Suprapubic skin (tissue), 3 donors: ENCODE measurements around the gene CD300LF.

ENCODE experiments used
- POLR2A ChIP-seq, 2 donors: fragments of 450-650 bp; IDR thresholded peaks; one replicate each; pipeline ENCODE4 v1.6.1; 2017; ENCODE audit warnings: antibody characterized with exemption in 2 of 2, mild to moderate bottlenecking in 2 of 2, moderate library complexity in 2 of 2
- TF ChIP-seq, protein P1 (sequence below), 2 donors: fragments of 200-600 bp in 1 of 2; fragments of 450-650 bp in 1 of 2; sonication (generic) in 1 of 2; IDR thresholded peaks; one replicate each; pipeline ENCODE4 v1.5.1; 2016 to 2019; ENCODE audit warnings: antibody characterized with exemption in 2 of 2, mild to moderate bottlenecking in 1 of 2, moderate library complexity in 1 of 2

- TF ChIP-seq POLR2A (IDR thresholded peaks at IDR 0.05): no peak
- TF ChIP-seq, protein P1, sequence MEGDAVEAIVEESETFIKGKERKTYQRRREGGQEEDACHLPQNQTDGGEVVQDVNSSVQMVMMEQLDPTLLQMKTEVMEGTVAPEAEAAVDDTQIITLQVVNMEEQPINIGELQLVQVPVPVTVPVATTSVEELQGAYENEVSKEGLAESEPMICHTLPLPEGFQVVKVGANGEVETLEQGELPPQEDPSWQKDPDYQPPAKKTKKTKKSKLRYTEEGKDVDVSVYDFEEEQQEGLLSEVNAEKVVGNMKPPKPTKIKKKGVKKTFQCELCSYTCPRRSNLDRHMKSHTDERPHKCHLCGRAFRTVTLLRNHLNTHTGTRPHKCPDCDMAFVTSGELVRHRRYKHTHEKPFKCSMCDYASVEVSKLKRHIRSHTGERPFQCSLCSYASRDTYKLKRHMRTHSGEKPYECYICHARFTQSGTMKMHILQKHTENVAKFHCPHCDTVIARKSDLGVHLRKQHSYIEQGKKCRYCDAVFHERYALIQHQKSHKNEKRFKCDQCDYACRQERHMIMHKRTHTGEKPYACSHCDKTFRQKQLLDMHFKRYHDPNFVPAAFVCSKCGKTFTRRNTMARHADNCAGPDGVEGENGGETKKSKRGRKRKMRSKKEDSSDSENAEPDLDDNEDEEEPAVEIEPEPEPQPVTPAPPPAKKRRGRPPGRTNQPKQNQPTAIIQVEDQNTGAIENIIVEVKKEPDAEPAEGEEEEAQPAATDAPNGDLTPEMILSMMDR (IDR thresholded peaks at IDR 0.05): no peak
These were observed 36.7 kb upstream of the CD300LF start for GRCh38 chr17:74749279-74750038.
